NCI-H2171 (cell line): Measurements from ENCODE around the gene NHLRC1.
"Not testable (repeated sequence)": the region's sequence is repeated elsewhere in the genome, so short reads cannot be mapped to it uniquely, and the experiment has no call there.

Experiments
- DNase-seq: peaks from one replicate; lab custom pipeline; 2025; lab: John Stamatoyannopoulos, UW

NHLRC1 gene

DNA sequence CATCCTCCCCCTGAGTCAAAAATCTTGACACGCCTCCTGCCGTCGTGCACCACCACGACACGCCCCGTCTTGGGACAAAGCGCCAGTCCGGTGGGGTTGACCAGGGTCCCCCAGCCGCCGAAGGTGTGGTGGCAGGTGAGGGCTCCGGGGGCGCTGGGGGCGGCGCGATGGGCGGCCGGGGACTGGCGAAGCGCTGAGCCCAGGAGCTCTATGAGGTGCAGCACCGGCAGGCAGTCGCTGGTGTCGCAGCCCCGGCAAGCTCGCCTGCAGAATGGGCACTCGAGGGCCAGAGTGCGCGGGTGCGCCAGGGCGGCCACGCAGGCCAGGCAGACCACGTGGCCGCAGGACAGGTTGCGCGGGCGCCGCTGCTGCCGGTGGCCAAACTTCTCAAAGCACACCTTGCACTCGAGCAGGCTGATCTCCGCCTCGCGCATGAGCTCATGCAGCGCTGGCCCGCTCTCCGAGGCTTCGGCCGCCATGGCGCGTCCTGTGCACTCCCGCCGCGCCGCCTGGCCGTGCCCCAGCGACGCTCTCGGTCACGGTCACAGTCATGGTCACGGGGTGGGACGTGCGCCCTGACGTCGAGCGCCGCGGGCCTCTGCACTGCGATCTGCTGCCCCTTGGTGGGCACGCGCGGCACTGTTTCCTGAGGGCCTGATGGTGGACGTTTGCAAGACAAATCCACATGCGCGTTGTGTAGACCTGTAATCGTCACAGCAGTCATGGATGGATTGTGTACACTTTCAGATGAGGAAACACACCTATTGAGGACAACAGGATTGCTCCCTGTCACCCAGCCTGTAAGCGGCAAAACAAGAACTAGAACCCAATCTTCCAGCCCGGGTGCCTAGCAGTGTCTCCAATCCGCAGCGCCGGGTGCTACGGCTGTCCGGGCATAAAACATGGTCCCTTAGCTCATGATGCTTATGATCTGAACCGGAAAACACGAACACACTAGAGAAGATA lies at the start of gene NHLRC1:
Gene NHLRC1 (minus strand): TSS at position 550 of the 966 bp plus-strand sequence. CDS start 71 bp downstream, at position 479.
- peak; percentile 90 for DNase-seq

DNA sequence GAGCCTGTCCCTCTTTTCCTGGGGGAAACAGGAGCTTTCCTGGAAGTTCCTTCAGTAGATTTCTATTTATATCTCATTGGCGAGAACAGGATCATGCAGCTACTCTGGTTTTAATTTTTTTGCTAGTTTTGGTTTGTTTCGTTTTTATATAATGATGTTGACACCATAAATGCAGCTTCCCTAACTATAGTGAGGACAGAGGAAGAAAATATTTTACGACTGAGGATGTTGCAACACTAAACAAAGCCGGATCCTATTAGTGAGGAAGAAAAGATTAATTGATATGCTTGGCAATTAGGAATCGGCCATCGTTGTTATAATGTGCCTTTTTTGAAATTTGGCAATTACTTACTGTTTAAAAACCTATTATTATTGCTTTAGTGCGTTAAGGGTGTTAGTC lies 49.4 kb upstream of the NHLRC1 start:
- DNase-seq: no peak

DNA sequence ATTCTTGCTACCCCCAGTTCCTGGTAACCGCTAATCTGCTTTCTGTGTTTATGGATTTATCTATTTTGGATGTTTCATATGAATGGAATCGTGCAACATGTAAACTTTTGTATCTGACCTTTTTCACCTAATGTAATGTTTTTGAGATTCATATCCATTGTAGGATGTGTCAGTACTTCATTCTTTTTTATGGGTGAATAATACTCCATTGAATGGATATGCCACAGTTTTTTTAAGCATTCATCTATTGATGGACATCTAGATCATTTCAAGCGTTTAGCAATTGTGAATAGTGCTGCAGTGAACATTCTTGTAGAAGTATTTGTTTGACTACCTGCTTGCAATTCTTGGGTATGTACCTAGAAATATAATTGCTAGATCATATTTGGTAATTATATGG lies 45.8 kb upstream of the NHLRC1 start:
- no peak for DNase-seq

DNA sequence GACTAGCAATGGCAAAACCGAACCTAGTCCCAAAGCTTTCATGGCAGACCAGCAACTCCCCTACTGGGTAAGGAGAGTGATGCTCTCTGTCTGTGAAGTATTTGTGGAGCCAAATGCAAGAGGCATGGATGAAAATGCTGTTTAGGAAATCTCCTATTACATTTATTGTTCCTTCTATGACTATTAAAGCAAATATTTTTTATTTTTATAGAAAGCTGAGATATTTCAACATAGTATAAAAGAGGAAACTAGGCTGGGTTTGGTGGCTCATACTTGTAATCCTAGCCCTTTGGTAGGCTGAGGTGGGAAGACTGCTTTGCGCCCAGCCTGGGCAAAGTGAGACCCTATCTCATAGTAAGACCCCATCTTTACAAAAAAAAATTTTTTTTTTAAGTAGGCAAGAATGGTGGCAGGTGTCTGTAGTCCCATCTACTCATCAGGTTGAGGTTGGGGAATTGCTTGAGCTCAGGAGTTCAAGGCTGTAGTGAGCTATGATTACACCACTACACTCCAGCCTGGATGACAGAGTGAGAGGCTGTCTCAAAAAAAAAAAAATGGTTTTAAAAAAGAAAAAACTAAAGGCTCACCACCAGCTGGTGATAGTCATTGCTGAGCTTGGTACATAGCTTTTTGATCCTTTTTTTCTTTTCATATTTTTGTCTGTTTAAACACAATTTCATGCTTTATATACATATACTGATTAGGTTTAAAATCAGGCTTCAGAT lies 44.0 kb upstream of the NHLRC1 start:
- no peak for DNase-seq

DNA sequence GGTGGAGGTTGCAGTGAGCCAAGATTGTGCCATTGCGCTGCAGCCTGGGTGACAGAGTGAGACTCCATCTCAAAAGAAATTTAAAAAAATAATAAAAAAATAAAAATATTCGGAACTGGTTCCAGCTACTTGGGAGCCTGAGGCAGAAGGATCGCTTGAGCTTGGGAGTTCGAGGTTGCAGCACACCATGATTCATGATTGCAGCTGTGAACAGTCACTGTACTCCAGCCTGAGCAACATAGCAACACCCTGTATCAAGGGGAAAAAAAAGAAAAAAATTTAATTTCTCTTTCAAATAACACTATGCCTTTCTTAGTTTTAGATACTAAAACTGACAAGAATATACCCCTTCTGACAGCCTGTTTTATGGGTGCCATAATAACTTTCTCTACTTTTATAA lies 43.3 kb upstream of the NHLRC1 start:
- DNase-seq: no peak

DNA sequence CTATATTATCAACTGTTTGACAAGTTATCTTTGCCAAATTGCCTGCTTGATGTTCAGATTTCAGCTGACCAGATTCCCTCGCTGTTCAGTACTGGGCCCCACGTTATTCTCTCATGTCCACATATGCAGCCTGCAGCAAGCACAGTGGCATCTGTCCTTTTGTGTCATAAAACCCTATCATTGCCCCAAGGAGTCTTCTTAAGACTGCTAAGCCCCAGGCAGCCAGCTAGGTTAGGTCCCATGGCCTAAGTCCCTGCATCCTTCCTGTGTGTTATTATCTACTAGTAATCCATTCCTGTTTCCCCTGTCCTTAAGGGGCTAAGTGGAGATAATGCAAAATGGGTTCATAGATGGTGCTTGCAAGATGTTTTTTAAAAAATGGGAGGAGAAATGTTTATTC lies 39.9 kb upstream of the NHLRC1 start:
- no peak for DNase-seq

DNA sequence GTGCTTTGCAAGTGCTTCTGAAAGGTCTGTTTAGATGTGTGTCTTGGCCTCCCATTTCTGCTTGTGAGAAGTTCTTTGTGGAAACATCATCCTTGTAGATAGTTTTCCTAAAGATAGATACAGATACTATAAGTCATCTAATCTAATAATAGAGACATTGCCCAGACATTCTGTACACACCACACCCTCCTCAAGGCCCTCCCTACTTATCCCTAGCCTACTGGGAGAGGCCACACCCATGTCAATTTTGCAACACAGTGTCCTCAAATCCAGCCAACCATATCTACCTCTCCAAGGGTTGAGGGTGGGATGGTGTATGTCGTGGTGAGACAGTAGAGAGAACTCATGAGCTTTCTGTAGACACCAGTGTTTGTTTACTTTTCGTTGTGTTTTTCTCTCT lies 39.0 kb upstream of the NHLRC1 start:
- no peak for DNase-seq

DNA sequence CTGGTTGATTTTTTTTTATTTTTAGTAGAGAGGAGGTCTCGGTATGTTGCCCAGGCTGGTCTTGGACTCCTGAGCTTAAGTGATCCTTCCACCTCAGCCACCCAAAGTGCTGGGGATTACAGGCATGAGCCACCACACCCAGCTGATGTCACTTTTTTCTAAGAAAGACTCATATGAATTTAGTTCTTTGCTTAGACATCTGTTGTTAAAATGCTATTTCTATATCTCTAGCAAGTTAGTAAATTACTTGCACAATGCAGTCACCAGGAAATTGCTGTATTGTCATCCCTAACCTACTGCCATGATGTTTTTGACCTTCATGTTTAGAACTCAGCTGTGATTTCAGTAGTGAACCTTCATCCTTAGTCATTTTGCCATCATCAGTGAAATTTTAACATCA lies 38.4 kb upstream of the NHLRC1 start:
- DNase-seq: no peak

DNA sequence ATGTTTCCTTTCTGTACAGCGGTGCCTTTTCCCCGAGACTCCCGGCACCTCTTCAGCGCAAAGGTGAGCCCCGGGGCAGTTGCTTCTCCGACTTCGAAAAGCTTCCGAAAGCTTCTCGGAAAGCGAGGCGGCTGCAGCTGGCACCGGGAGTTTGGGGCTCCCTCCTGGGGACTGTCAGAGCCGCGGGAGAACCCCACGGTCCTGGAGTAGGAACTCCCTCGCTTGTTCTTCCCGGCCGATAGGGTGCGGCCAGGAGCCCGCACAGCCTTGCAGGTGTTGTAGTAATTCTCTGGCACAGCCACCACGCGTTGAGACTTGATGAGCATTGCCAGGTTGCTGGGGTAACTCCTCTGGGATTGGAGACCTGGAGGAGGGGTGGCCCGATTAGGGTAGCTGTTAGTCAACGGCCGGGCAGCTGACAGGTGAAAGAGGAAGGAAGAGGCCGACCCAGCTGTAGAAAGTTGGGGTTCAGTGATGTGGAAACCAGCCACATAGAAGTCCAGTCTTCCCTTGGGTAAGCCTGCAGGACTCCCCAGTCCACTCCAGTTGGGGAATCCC lies 33.5 kb upstream of the NHLRC1 start:
- peak; percentile 84 for DNase-seq

DNA sequence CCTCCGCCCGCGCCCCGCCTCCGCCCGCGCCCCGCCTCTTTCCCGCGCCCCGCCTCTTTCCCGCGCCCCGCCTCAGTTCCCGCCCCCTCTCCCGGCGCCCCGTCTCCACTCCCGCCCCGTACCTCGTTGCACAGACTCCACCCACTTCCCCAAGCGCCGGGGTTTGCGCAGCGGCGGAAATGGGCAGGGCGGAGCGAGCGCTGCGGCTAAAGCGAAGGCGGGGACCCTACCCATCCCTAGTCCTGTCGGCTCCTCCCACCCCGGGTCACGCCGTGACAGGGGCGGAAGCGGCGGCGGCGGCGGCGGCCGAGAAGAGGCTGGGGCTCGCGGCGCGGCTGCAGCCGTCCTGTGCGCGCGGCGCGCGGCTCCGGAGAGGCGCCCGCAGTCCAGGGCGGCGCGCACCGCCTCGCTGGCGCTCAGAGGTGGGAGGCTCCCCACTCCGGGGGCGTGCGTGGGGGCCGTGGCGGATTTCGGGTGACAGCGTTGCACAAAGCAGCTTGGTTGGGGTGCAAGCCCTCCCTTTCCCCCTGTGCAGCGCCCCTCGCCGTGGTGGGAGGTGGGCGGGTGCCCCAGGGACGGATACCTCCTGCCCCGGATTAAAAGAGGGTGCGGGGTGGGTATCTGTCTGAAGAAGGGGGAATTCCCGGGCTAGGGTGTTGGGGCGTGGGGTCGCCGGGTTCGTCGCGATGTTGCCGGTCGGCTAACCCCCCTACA lies 32.8 kb upstream of the NHLRC1 start, which contains the start of gene KDM1B:
Gene KDM1B (plus strand): TSS at position 273 of the 714 bp plus-strand sequence. CDS start 4,474 bp downstream, outside the sequence.
- DNase-seq: peak; percentile 98

DNA sequence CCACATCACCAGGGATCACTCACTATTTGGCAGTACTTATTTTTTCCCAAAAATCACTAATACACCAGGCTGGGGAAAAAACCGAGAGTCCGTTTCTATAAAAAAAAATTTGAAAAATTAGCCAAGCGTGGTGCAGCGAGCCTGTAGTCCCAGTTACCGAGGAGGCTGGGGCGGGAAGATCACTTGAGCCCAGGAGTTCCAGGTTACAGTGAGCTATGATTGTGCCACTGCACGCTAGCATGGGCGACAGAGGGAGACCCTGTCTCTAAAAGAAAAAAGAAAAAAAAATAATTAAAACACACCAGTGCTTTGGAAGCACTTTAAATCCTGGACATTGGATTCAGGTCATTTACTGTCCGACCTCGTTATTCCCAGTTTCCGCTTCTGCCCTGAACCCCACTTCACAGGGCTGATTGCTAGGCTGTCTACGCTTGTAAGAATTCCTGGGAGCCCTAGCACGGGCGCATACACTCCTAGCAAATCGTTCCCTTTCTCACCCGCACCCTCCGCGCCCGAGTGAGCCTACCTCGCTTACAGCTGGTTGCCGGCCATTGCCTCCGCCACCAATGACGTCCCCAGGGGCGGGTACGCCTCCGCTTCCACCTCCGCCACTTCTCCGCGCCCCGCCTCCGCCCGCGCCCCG lies 32.2 kb upstream of the NHLRC1 start, which contains the start of gene TPMT:
Gene TPMT (minus strand): TSS at position 571 of the 643 bp plus-strand sequence. CDS start 5,950 bp downstream, outside the sequence.
- no peak for DNase-seq

DNA sequence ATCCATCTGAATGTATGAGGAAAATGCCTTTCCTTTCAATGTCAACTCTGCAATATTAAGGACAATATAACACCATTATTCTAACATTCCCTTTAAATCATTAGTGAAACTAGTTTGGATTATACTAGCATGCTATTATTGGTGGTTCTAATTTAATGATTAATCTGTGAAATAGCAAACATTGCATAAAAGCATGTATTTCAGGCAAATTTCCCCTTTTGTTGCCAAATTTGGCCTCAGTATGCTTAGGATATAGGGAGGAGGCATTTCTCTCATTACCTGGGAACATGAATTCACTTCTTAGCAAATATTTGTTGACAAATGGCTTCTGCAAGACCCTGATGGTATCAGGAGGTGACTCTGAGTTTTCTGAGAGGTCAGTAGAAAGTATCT lies 30.8 kb upstream of the NHLRC1 start:
- DNase-seq: no peak

DNA sequence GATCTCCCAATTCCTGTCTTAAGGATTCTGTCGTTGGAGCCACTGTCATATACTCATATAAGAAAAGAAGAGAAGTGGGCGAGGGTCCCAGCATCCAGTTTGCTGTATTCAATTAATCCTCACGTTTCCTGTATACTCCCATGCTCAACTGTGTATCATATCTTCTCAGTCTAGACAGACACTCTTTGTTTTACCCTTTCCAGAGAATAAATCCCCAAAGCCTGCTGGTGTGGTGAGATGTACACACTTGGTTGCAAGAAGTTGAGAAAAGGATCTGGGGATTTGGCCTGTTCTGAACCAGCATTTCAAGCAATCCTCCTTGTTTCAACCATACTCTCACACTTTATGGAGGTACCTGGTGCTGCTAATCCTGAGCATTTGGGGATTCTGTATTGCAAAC lies 29.3 kb upstream of the NHLRC1 start:
- no peak for DNase-seq

DNA sequence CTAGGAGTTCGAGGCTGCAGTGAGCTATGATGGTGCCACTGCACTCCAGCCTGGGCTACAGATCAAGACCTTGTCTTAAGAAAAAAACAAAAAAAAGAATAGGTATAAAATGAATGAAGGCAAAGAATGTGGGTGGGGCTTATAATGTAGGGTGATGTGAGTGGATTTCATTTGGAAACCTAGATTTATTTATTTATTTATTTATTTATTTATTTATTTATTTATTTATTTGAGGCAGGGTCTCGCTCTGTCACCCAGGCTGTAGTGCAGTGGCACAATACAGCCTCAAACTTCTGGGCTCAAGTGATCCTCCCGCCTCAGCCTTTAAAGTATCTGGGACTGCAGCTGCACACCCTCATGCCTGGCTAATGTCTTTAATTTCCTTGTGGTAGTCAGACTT lies 28.9 kb upstream of the NHLRC1 start:
- DNase-seq: not testable (repeated sequence)

DNA sequence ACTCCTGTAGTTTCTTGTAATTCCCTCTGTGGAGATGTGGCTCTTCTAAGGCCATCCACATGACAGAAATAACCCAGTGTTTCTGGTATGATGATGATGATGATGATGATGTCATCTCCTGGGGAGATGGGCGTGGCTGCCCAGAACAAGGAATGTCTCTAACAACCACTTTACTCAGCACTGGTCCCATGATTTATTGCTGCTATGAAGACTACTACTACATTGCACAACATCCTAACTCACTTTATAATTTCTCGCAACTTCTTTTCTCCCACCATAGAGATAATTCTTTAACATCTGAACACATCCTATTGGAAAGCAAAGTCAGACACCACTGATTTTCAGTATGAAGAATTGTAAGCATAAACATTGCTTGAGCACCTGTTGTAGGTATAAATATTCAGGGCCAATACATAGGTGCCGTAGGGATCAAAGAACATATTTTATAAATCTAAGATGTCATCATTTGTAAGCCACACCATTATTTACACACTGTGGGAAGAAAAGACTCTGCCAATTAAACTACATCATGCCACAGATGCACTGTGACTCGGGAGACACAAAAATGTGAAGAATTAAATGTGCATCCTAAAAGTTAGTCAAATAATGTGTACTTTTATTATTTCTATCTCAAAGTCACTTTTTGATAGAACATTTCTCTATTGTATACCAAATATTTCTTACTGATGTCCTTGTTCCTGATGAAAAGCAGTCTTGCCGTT lies 26.0 kb upstream of the NHLRC1 start:
- DNase-seq: no peak

DNA sequence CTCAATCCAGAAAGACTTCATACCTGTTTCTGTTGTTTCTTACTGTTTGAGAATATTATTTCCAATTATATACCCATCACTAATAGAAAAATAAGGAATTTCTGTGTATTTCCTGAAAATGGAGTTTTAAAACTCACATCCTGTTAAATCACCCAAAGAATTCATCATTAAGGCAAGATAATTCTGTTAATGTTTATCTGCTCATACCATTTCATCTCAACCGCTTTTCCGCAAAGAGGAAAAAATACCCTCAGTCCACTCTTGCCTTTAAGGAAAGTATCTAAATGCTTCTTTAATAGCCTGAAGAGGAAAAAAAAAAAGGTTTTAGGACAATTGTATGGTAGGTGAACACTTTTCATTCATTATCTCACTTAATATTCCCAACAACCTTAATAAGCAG lies 25.1 kb upstream of the NHLRC1 start:
- no peak for DNase-seq

DNA sequence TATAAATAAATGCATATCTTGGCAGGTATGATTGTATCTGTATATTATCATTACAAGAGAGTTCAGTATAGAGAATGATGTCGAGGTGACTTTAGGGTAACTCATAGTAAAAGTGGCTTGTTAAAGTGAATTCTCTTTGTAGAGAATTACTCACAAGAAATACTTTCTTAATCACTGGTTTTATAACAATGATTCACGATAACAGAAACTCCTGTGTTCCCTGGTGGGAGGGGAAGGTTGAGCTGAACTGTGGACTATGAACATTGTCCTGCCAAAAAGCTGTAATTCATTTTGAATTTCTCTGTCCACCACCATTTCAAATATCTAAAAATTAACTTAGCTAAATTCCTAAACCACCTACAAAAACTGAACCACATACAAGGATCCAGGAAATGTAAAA lies 24.7 kb upstream of the NHLRC1 start:
- DNase-seq: no peak

DNA sequence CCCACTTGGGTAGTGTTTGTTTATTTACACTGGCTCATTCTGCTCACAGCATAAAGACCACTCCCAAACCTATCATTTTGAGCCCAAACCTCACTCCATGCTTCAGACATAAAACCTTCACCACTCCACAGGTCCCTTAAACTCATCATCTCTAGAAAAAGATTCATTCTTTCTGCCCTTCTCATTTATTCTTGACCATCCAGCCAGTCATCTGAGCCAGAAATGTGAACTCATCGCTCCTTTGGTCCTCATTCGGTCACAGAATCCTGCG lies 20.0 kb upstream of the NHLRC1 start:
- no peak for DNase-seq

DNA sequence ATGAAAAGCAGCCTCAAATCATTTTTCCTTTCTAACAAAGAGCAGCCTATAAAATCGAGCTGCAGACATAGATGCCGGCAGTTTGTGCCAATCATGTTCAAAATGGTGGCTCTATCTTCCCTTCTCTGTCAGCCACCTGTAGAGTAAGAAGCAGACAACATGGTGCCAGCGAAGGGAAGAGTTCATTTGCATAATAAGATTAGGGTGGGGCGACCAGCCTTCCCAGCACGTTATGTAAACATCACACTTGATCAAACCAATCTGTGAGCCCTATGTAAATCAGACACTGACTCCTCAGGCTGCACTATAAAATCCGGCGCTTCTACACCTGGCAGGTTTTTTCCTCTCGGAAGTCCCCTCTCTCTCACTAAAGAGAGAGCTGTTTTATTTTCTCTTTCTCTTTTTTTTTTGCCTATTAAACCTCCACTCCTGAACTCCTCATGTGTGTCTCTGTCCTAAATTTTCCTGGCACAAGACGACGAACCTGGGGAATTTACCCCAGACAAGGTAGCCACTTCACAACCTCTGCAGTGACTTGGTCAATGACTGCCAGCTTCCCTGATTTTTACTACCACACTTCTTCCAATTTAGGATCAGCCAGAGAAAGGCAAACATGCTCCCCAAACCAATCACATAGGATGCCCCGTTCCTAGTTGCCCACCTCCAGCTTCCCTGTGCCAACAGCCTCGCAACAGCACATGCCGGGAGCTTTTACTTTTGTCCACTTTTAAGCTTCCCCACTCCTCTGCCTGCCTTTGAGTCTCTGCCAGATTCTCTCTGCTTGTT lies 19.5 kb upstream of the NHLRC1 start:
- DNase-seq: peak; percentile 37

DNA sequence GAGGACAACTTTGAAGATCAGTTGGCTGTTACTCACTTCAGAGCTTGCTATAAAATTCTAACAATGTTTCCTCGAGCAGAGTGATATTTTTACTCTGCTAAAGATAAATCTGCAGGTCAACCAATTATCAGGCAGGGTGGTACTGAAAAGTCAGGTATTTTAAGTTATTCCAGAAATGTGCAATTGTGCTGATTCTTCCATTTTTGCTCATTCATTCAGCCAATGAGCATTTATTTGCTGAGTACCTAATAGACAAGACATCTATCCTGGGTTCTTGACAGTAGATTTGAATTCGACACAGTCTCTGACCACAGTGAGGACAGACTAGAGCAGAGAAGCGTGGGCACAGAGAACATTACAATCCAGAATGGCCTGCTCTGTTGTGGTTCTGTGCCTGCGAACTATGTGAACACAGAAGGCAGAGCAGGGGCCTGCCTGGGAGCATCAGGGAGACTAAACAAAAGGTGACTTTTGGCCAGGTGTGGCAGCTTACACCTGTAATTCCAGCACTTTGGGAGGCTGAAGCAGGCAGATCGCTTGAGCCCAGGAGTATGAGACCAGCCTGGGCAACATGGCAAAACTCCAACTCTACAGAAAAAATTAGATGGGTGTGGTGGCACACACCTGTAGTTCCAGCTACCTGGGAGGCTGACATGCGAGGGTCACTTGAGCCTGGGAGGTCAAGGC lies 17.6 kb upstream of the NHLRC1 start:
- DNase-seq: no peak
